ENCODE measurements around the gene PPP1R2.

The PPP1R2 gene

GRCh38 chr3:195563317-195563716, 20.2 kb upstream of the PPP1R2 start:
- no peak for DNase-seq

GRCh38 chr3:195559723-195560409, 16.7 kb upstream of the PPP1R2 start:
- DNase-seq, result no peak

GRCh38 chr3:195558602-195559001, 15.5 kb upstream of the PPP1R2 start:
- peak; percentile 37 to 67 for DNase-seq

GRCh38 chr3:195557322-195557721, 14.2 kb upstream of the PPP1R2 start:
- no peak for DNase-seq

GRCh38 chr3:195556390-195556789, 13.3 kb upstream of the PPP1R2 start:
- DNase-seq, result peak; percentile 26 to 30

- DNase-seq, result no peak
Measured at GRCh38 chr3:195555110-195555509, 12.0 kb upstream of the PPP1R2 start.

- DNase-seq, result no peak
Measured at GRCh38 chr3:195554458-195554857, 11.3 kb upstream of the PPP1R2 start.

- no peak for DNase-seq
Measured at GRCh38 chr3:195553268-195553667, 10.1 kb upstream of the PPP1R2 start.

- DNase-seq, result no peak
Measured at GRCh38 chr3:195551381-195551978, 8.4 kb upstream of the PPP1R2 start.

- peak in 1 of 2 donors; percentile 33 for DNase-seq
Measured at GRCh38 chr3:195550723-195551122, 7.6 kb upstream of the PPP1R2 start.

GRCh38 chr3:195549931-195550519, 6.9 kb upstream of the PPP1R2 start:
- DNase-seq, result peak; percentile 81 to 84

GRCh38 chr3:195548987-195549386, 5.9 kb upstream of the PPP1R2 start:
- DNase-seq, result no peak

- DNase-seq, result no peak
Measured at GRCh38 chr3:195548501-195548900, 5.4 kb upstream of the PPP1R2 start.

- DNase-seq, result no peak
Measured at GRCh38 chr3:195548006-195548405, 4.9 kb upstream of the PPP1R2 start.

GRCh38 chr3:195546130-195546560, 3.0 kb upstream of the PPP1R2 start:
- DNase-seq, result no peak

- no peak for DNase-seq
Measured at GRCh38 chr3:195544634-195545033, 1.5 kb upstream of the PPP1R2 start.

GRCh38 chr3:195544230-195544536, 1.1 kb upstream of the PPP1R2 start:
- DNase-seq, result no peak

GRCh38 chr3:195543500-195544229, 540 bp upstream of the PPP1R2 start:
- DNase-seq, result no peak

- peak in 1 of 2 donors; percentile 26 for DNase-seq
Measured at GRCh38 chr3:195542316-195542697, 818 bp downstream of the PPP1R2 start.

GRCh38 chr3:195540511-195540910, 2.6 kb downstream of the PPP1R2 start:
- peak in 1 of 2 donors; percentile 24 for DNase-seq

GRCh38 chr3:195540027-195540426, 3.1 kb downstream of the PPP1R2 start:
- no peak for DNase-seq

GRCh38 chr3:195539479-195539878, 3.6 kb downstream of the PPP1R2 start:
- DNase-seq, result no peak

GRCh38 chr3:195537995-195538394, 5.1 kb downstream of the PPP1R2 start:
- peak; percentile 44 to 63 for DNase-seq

GRCh38 chr3:195535293-195535692, 7.8 kb downstream of the PPP1R2 start:
- DNase-seq, result no peak

All from CD4-positive, alpha-beta T cell treated with Interleukin-1 beta for 1 hour (primary cell).